Sigmoid colon (tissue), 4 donors: Measurements from ENCODE around the gene ELMO1.

Source experiments
- CTCF ChIP-seq, 4 experiments: fragments of 450-650 bp in 3 of 4; fragments of 200-600 bp in 1 of 4; IDR thresholded peaks; one replicate each; pipeline ENCODE4 v1.5.1; 2016 to 2019; ENCODE audit warnings: antibody characterized with exemption in 4 of 4, mild to moderate bottlenecking in 3 of 4, moderate library complexity in 2 of 4
- EP300 ChIP-seq, 4 donors: sonication (generic); formaldehyde crosslinking; IDR thresholded peaks; one replicate each; pipeline ENCODE4 v1.6.1; 2017; ENCODE audit warnings: antibody characterized with exemption in 4 of 4
- POLR2A ChIP-seq, 2 donors: fragments of 450-650 bp; IDR thresholded peaks; one replicate each; pipeline ENCODE4 v1.6.1; 2016; ENCODE audit warnings: antibody characterized with exemption in 2 of 2, mild to moderate bottlenecking in 2 of 2, moderate library complexity in 2 of 2
- POLR2AphosphoS5 ChIP-seq, 4 donors: sonication (generic); formaldehyde crosslinking; IDR thresholded peaks; one replicate each; pipeline ENCODE4 v1.6.1; 2017; ENCODE audit warnings: antibody characterized with exemption in 4 of 4

GRCh38 chr7:36806891-36807290 lies 641.8 kb downstream of the ELMO1 start:
- no peak for TF ChIP-seq CTCF (IDR thresholded peaks at IDR 0.05)
- no peak for TF ChIP-seq POLR2A (IDR thresholded peaks at IDR 0.05)
- TF ChIP-seq EP300 (IDR thresholded peaks at IDR 0.05) = no peak
- no peak for TF ChIP-seq POLR2AphosphoS5 (IDR thresholded peaks at IDR 0.05)
